Measurements from ENCODE around the gene DNAJC15.

- TF ChIP-seq CTCF (tag by site-specific recombination; IDR thresholded peaks at IDR 0.05) (no peak), ZNF433 (tag by site-specific recombination; IDR thresholded peaks at IDR 0.05; ENCODE audit: low read depth) (no peak), ZNF121 (tag by site-specific recombination; IDR thresholded peaks at IDR 0.05) (no peak), OVOL3 (tag by site-specific recombination; IDR thresholded peaks at IDR 0.05) (no peak), ZNF280C (tag by site-specific recombination; IDR thresholded peaks at IDR 0.05) (no peak), ZNF335 (tag by site-specific recombination; conservative IDR thresholded peaks at IDR 0.05) (no peak), ZNF560 (tag by site-specific recombination; IDR thresholded peaks at IDR 0.05; ENCODE audit: borderline replicate concordance) (no peak), SCRT2 (tag by site-specific recombination; IDR thresholded peaks at IDR 0.05) (no peak)
Measured at GRCh38 chr13:43102304-43102703, 78.9 kb downstream of the DNAJC15 start.

Measured in HEK293 (cell line).